Right lobe of liver (tissue), 6 donors: Measurements from ENCODE around the gene SSPN. TPM values are rescaled to one million over a fixed set of nuclear protein-coding genes. Genes with fewer than 3 reads are reported as not detected.

Experiments
- ATAC-seq, 4 donors: fragments of 200-7000 bp; cut with Tn5 transposase; one replicate each; pipeline ENCODE4 v1.9.1; 2020; ENCODE audit warnings: mild to moderate bottlenecking in 4 of 4, moderate library complexity in 4 of 4
- DNase-seq, 3 donors: peaks; one replicate each; pipeline ENCODE4 v3.0.0-alpha.2; 2020
- H3K27ac ChIP-seq, 3 donors: fragments of 200-600 bp; one replicate each; pipeline ENCODE4 v1.8.0; 2022
- H3K27me3 ChIP-seq, 2 donors: fragments of 200-600 bp; one replicate each; pipeline ENCODE4 v1.8.0; 2022
- H3K36me3 ChIP-seq, 4 donors: fragments of 200-600 bp; sonication (generic) in 1 of 4; one replicate each; pipeline versions ENCODE4 v1.5.1 to v1.8.0; 2017 to 2022; ENCODE audit warnings: control low read depth in 1 of 4
- H3K4me1 ChIP-seq, 4 donors: fragments of 200-600 bp; sonication (generic) in 1 of 4; one replicate each; pipeline versions ENCODE4 v1.5.1 to v1.8.0; 2017 to 2022; ENCODE audit warnings: control low read depth in 1 of 4
- H3K4me3 ChIP-seq, 3 donors: fragments of 200-600 bp; one replicate each; pipeline ENCODE4 v1.8.0; 2022
- H3K9me3 ChIP-seq, 4 donors: fragments of 200-600 bp; sonication (generic) in 1 of 4; one replicate each; pipeline versions ENCODE4 v1.5.1 to v1.8.0; 2017 to 2022; ENCODE audit warnings: control low read depth in 1 of 4
- POLR2A ChIP-seq: fragments of 450-650 bp; IDR thresholded peaks from one replicate; pipeline ENCODE4 v1.6.1; 2017; ENCODE audit warnings: antibody characterized with exemption, mild to moderate bottlenecking
- WGBS: methylation state at CpG from one replicate; pipeline ENCODE4 v1.1.6; 2018; ENCODE audit warnings: low coverage, low lambda C conversion rate; ENCODE audit not compliant: insufficient coverage; ENCODE audit errors: missing lambda C conversion rate; 5-methylcytosine and 5-hydroxymethylcytosine counted together
- intact Hi-C, 2 donors: fragments of 100-400 bp; cut with DNase I; formaldehyde crosslinking; loops; one replicate each; pipeline versions ENCODE4 v1.11.2 to v1.14.1; 2022
- long read RNA-seq: library from polyadenylated mRNA; unstranded; transcript quantifications from one replicate; pipeline ENCODE4 v2.0.0, GENCODE V29; 2019
- total RNA-seq, 6 experiments: library from RNA; depleted of rRNA in 2 of 6; stranded (reverse); fragments of >200 nt in 2 of 6; fragmentation: NEBNext Ultra II Directional in 3 of 6; extraction: Animal tissue kit (Norgen Biotek cat#: 25700) in 3 of 6; gene quantifications; one replicate each; pipeline versions ENCODE4 v1.1.0 to v1.2.4, GENCODE V29; 2016 to 2023
- TF ChIP-seq, protein P1 (sequence below), 4 donors: fragments of 200-600 bp in 3 of 4; fragments of 450-650 bp in 1 of 4; IDR thresholded peaks; one replicate each; pipeline versions ENCODE4 v1.5.1 to v1.8.0; 2016 to 2022; ENCODE audit warnings: antibody characterized with exemption in 4 of 4, mild to moderate bottlenecking in 2 of 4
- donor health status: DM: no; HTN: yes; CAD: no.
- donor health status: DM: no; HTN: no; CAD: no.
- donor health status: DM: no; HTN: no; CAD: no.
- donor health status: DM: no; HTN: yes; CAD: no.
- donor health status: DM: no; HTN: yes; CAD: no.

The SSPN gene, protein sequence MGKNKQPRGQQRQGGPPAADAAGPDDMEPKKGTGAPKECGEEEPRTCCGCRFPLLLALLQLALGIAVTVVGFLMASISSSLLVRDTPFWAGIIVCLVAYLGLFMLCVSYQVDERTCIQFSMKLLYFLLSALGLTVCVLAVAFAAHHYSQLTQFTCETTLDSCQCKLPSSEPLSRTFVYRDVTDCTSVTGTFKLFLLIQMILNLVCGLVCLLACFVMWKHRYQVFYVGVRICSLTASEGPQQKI
- total RNA-seq = 1 to 10 TPM in 1 of 6 experiments, under 1 TPM in 5; 0.18 to 1.2 (median 0.54) TPM
- long read RNA-seq = 0 reads

DNA sequence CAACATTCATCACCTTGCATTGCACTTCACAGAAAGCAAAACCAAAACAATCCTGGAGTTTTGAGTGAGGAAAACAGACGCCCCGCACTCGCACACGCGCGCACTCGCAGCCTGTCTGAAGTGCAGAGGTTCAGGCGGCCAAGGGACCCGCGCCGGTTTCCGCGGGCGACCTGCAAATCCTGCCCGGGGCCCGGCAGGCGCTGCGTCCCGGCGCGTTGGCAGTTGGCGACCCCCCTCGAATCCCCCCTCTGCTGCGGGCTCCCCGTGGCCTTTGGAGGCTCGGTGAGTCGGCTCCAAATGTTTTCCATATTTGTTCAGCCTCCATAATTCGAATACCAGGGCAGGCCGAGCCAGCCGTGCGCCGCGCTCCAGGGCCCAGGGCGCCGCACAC is at the start of gene SSPN:
Gene SSPN (plus strand): TSS at position 324 of the 391 bp plus-strand sequence. CDS start 100 bp downstream, outside the sequence.
- intact Hi-C loops = no loop called here
- Histone ChIP-seq H3K4me1 (peaks cover 0 to 6% (median 0%) of the 10 kb centered on the region in 4 donors), H3K27ac (peak within 1 kb of the TSS in 1 of 3 donors; percentile 2), H3K9me3 (no peaks in the 10 kb centered on the region), H3K27me3 (peaks cover 0 to 7% of the 10 kb centered on the region in 2 donors), H3K4me3 (peak within 1 kb of the TSS; percentile 39 to 47 (median 46)), H3K36me3 (no peaks in the 10 kb centered on the region)
- WGBS = 0% methylated on average over 6 of the region's 35 CpGs
- ATAC-seq = peak; percentile 48 to 63 (median 56)
- TF ChIP-seq, protein P1, sequence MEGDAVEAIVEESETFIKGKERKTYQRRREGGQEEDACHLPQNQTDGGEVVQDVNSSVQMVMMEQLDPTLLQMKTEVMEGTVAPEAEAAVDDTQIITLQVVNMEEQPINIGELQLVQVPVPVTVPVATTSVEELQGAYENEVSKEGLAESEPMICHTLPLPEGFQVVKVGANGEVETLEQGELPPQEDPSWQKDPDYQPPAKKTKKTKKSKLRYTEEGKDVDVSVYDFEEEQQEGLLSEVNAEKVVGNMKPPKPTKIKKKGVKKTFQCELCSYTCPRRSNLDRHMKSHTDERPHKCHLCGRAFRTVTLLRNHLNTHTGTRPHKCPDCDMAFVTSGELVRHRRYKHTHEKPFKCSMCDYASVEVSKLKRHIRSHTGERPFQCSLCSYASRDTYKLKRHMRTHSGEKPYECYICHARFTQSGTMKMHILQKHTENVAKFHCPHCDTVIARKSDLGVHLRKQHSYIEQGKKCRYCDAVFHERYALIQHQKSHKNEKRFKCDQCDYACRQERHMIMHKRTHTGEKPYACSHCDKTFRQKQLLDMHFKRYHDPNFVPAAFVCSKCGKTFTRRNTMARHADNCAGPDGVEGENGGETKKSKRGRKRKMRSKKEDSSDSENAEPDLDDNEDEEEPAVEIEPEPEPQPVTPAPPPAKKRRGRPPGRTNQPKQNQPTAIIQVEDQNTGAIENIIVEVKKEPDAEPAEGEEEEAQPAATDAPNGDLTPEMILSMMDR (IDR thresholded peaks at IDR 0.05) = no peak
- TF ChIP-seq POLR2A = no peak
- DNase-seq = peak; percentile 46 to 57 (median 46)

DNA sequence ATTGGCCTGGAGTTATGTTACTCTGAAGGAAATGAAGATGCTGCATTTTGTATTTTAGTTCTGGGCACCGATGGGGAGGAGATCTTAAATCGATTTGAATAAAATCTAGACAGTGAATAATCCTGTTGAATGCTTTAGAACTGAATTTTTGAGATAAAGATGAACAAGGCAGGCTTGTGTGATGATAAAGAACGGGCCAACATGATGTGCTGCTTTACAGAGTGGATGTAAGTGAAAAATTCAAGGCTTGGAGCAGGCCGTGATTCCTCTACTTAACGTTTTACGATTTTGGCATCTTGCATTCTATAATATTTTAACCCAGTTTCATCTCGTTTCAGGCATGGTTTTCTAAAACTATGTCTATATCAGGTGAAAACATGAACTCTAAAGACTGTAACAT is 47.1 kb upstream of the SSPN start:
- TF ChIP-seq, protein P1 (IDR thresholded peaks at IDR 0.05) = no peak
- no peak for TF ChIP-seq POLR2A
- DNase-seq = no peak
- whole genome bisulfite sequencing = 57% methylated on average over 7 of the region's 7 CpGs
- no peak overlapping the region for H3K4me3 ChIP-seq
- intact Hi-C loops = no loop called here
- H3K4me1 ChIP-seq = no peaks in the 10 kb centered on the region
- no peak for ATAC-seq
- H3K27ac ChIP-seq = no peak overlapping the region
- H3K36me3 ChIP-seq = no peaks in the 10 kb centered on the region
- no peaks in the 10 kb centered on the region for H3K27me3 ChIP-seq
- H3K9me3 ChIP-seq = no peaks in the 10 kb centered on the region

DNA sequence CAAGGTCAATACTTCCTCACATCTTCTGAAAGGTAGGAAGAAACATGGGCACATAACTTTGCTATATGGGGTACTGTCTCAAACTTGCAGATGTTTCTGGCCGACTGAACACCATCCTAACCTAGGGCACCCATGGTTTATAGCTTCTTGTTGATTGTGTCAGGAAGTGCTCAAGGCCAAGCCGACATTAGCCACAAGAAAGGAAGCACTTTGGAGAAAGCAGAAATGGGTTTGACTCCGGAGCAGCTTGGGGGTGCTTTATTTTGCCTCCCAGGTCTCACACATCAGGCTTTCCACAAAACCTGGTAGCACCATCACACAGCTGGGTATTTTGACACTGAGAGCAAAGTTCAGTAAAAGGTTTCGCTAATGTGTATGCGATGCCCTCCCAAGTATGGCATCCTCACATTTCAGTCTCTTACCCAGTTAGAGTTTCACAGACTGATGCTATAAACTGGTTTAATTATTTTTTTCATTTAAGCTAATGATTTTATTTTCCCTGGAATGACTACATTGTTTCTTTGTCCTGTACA is 45.3 kb upstream of the SSPN start:
- intact Hi-C loops = no loop called here
- Histone ChIP-seq H3K9me3 (no peaks in the 10 kb centered on the region), H3K27me3 (no peaks in the 10 kb centered on the region), H3K36me3 (no peaks in the 10 kb centered on the region), H3K4me1 (no peaks in the 10 kb centered on the region), H3K4me3 (no peak overlapping the region), H3K27ac (no peak overlapping the region)
- no peak for TF ChIP-seq POLR2A
- TF ChIP-seq, protein P1 (IDR thresholded peaks at IDR 0.05) = no peak
- DNase-seq = no peak
- WGBS = 49% methylated on average over 4 of the region's 5 CpGs
- ATAC-seq = no peak

DNA sequence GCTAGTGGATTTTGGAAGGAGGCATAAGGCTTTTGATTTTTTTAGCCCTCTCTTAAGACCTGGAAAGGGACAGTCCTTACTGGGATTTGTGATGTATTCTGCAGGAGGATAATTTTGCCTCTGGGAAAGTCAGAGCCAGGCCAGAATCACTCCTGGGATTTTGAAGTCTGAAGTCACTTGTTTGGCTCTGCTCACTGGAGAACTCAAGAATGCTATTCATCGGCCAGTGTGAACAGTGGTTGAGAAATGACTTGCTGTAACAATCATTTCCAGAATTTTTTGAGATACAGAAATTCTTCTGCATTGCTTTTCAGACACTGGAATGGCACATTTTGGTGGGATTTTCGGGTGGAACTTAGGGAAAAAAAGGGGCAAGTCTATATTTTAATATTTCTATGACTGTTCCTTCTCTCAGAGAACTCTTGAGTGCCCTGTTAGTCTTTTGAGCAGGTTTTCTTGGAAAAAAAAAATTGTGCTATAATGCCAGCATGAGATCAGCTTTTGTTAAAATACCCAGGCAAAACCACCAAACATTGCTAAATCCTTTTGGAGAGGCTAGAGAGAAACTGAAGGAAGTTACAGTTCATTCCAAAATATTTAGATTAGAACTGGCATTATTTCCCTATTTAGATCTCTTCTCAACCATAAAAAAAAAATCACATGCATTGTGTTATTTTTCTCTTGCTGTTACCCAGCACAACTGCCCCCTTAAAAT is 44.5 kb upstream of the SSPN start:
- H3K9me3 ChIP-seq = no peaks in the 10 kb centered on the region
- no peak for TF ChIP-seq POLR2A
- TF ChIP-seq, protein P1 (IDR thresholded peaks at IDR 0.05) = no peak
- H3K4me1 ChIP-seq = no peaks in the 10 kb centered on the region
- ATAC-seq (no peak), DNase-seq (no peak)
- 49% methylated on average over 2 of the region's 2 CpGs for WGBS
- H3K4me3 ChIP-seq = no peak overlapping the region
- no peaks in the 10 kb centered on the region for H3K36me3 ChIP-seq
- H3K27me3 ChIP-seq = no peaks in the 10 kb centered on the region
- no peak overlapping the region for H3K27ac ChIP-seq
- intact Hi-C loops = no loop called here
